ENCODE measurements around the gene TFEC. TPM values are rescaled to one million over a fixed set of nuclear protein-coding genes. Genes with fewer than 3 reads are reported as not detected.

TFEC gene
- total RNA-seq, 1 donor from 2014 or later: 1.3 TPM

GRCh38 chr7:115973406-115973805 is 57.2 kb downstream of the TFEC start:
- intact Hi-C loops (cut with DNase I): no loop called here
- no peak overlapping the region for H3K4me3 ChIP-seq
- no peaks in the 10 kb centered on the region for H3K4me1 ChIP-seq
- no peaks in the 10 kb centered on the region for H3K27me3 ChIP-seq
- no peak for TF ChIP-seq CTCF (IDR thresholded peaks at IDR 0.05)
- H3K9me3 ChIP-seq: no peaks in the 10 kb centered on the region
- DNase-seq (ENCODE audit: low spot score in 2 of 2): no peak
- H3K27ac ChIP-seq: no peak overlapping the region
- no peaks in the 10 kb centered on the region for H3K36me3 ChIP-seq

GRCh38 chr7:115971506-115971905 is 59.1 kb downstream of the TFEC start:
- Histone ChIP-seq H3K27ac (no peak overlapping the region), H3K27me3 (no peaks in the 10 kb centered on the region), H3K9me3 (no peaks in the 10 kb centered on the region), H3K4me1 (no peaks in the 10 kb centered on the region), H3K36me3 (no peaks in the 10 kb centered on the region), H3K4me3 (no peak overlapping the region)
- intact Hi-C loops (cut with DNase I): no loop called here
- DNase-seq (ENCODE audit: low spot score in 2 of 2): no peak
- no peak for TF ChIP-seq CTCF (IDR thresholded peaks at IDR 0.05)

GRCh38 chr7:115968596-115968995 is 62.0 kb downstream of the TFEC start:
- Histone ChIP-seq H3K36me3 (no peaks in the 10 kb centered on the region), H3K27me3 (no peaks in the 10 kb centered on the region), H3K4me1 (no peaks in the 10 kb centered on the region), H3K4me3 (no peak overlapping the region), H3K9me3 (no peaks in the 10 kb centered on the region), H3K27ac (no peak overlapping the region)
- DNase-seq (ENCODE audit: low spot score in 2 of 2): no peak
- intact Hi-C loops (cut with DNase I): no loop called here
- no peak for TF ChIP-seq CTCF (IDR thresholded peaks at IDR 0.05)

- no peak for TF ChIP-seq CTCF (IDR thresholded peaks at IDR 0.05)
- intact Hi-C loops (cut with DNase I): no loop called here
- Histone ChIP-seq H3K9me3 (no peaks in the 10 kb centered on the region), H3K4me3 (no peak overlapping the region), H3K36me3 (no peaks in the 10 kb centered on the region), H3K27me3 (no peaks in the 10 kb centered on the region), H3K4me1 (no peaks in the 10 kb centered on the region), H3K27ac (no peak overlapping the region)
- DNase-seq (ENCODE audit: low spot score in 2 of 2): no peak
Measured at GRCh38 chr7:115968171-115968570, 62.4 kb downstream of the TFEC start.

- Histone ChIP-seq H3K27me3 (no peaks in the 10 kb centered on the region), H3K27ac (no peak overlapping the region), H3K4me3 (no peak overlapping the region), H3K9me3 (no peaks in the 10 kb centered on the region), H3K4me1 (no peaks in the 10 kb centered on the region), H3K36me3 (no peaks in the 10 kb centered on the region)
- no peak for DNase-seq (ENCODE audit: low spot score in 2 of 2)
- TF ChIP-seq CTCF (IDR thresholded peaks at IDR 0.05): no peak
- intact Hi-C loops (cut with DNase I): no loop called here
Measured at GRCh38 chr7:115965796-115966475, 64.6 kb downstream of the TFEC start.

- TF ChIP-seq CTCF (IDR thresholded peaks at IDR 0.05): no peak
- DNase-seq (ENCODE audit: low spot score in 2 of 2): no peak
- intact Hi-C loops (cut with DNase I): no loop called here
Measured at GRCh38 chr7:115965236-115965635, 65.3 kb downstream of the TFEC start.

More at GRCh38 chr7:115965236-115965635, 65.3 kb downstream of the TFEC start:
- Histone ChIP-seq H3K27me3 (no peaks in the 10 kb centered on the region), H3K4me1 (no peaks in the 10 kb centered on the region), H3K27ac (no peak overlapping the region), H3K9me3 (no peaks in the 10 kb centered on the region), H3K36me3 (no peaks in the 10 kb centered on the region), H3K4me3 (no peak overlapping the region)

All from ascending aorta (tissue), 2 donors.